Adrenal gland (tissue), 12 donors: ENCODE results near the gene TLX2. TPM values are rescaled to one million over a fixed set of nuclear protein-coding genes. Genes with fewer than 3 reads are reported as not detected.

Source experiments
- DNase-seq, 7 donors: peaks; one replicate each; pipeline ENCODE4 v3.0.0-alpha.2; 2019 to 2020
- H3K27ac ChIP-seq, 5 donors: fragments of 200-600 bp; sonication (generic) in 4 of 5; 1 replicate in 3 of 5; 2 replicates in 2 of 5; pipeline versions ENCODE4 v1.5.1 to v1.8.0; 2016 to 2020; ENCODE audit warnings: mild to moderate bottlenecking in 1 of 5
- H3K27me3 ChIP-seq: fragments of 200-600 bp; 2 replicates; pipeline ENCODE4 v1.8.0; 2021
- H3K36me3 ChIP-seq, 2 donors: fragments of 200-600 bp; replicated peaks in 1 of 2; 1 replicate in 1 of 2; 2 replicates in 1 of 2; pipeline versions ENCODE4 v1.5.1 to v1.8.0; 2018 to 2022
- H3K4me1 ChIP-seq, 2 donors: fragments of 200-600 bp; replicated peaks in 1 of 2; 1 replicate in 1 of 2; 2 replicates in 1 of 2; pipeline versions ENCODE4 v1.5.1 to v1.8.0; 2018 to 2021
- H3K4me3 ChIP-seq, 4 donors: fragments of 200-600 bp; sonication (generic) in 3 of 4; one replicate each; pipeline ENCODE4 v1.5.1; 2016 to 2018
- H3K9me3 ChIP-seq, 3 donors: fragments of 200-600 bp; sonication (generic) in 1 of 3; replicated peaks in 1 of 3; 1 replicate in 2 of 3; 2 replicates in 1 of 3; pipeline versions ENCODE4 v1.5.1 to v1.8.0; 2016 to 2021
- POLR2A ChIP-seq, 2 donors: fragments of 450-650 bp; IDR thresholded peaks; one replicate each; pipeline ENCODE4 v1.6.1; 2017; ENCODE audit warnings: antibody characterized with exemption in 2 of 2, mild to moderate bottlenecking in 2 of 2, moderate library complexity in 1 of 2
- WGBS, 4 donors: extraction: QIAGEN DNeasy Blood & Tissue Kit in 2 of 4; methylation state at CpG; one replicate each; pipeline versions ENCODE4 v1.1.5 to v1.1.7; 2013 to 2017; 5-methylcytosine and 5-hydroxymethylcytosine counted together
- intact Hi-C, 2 donors: fragments of 100-400 bp; cut with DNase I; formaldehyde crosslinking; loops; one replicate each; pipeline versions ENCODE4 v1.14.1 to v1.15.0; 2022 to 2023
- polyA plus RNA-seq, 3 donors: library from polyadenylated mRNA; stranded (reverse); fragments of 200-250 nt in 2 of 3; fragments of 350-450 nt in 1 of 3; fragmentation: Illumina TruSeq in 1 of 3; extraction: RNeasy Lipid Tissue Mini Kit (QIAGEN cat#74804) in 1 of 3; gene quantifications; one replicate each; pipeline ENCODE4 v1.2.3, GENCODE V29; 2013 to 2014
- total RNA-seq, 9 donors: library from RNA; depleted of rRNA in 4 of 9; stranded (reverse); fragments of >200 nt in 4 of 9; fragments of 120-200 nt in 1 of 9; fragmentation: NEBNext Ultra II Directional in 1 of 9; extraction: Animal tissue kit (Norgen Biotek cat#: 25700) in 1 of 9; gene quantifications; one replicate each; pipeline versions ENCODE4 v1.1.0 to v1.2.4, GENCODE V29; 2013 to 2023
- TF ChIP-seq, protein P1 (sequence below), 6 experiments: fragments of 450-650 bp in 4 of 6; fragments of 200-600 bp in 2 of 6; sonication (generic) in 1 of 6; IDR thresholded peaks; 1 replicate in 5 of 6; 2 replicates in 1 of 6; pipeline versions ENCODE4 v1.5.1 to v1.8.0; 2016 to 2021; ENCODE audit warnings: antibody characterized with exemption in 6 of 6, mild to moderate bottlenecking in 2 of 6, moderate library complexity in 1 of 6
- donor health status: healthy with polysubstance abuse.
- donor health status: Bipolar disorder and iron deficiency.
- donor health status: DM: yes; HTN: yes; CAD: no.
- donor health status: DM: no; HTN: no; CAD: no.
- donor health status: DM: no; HTN: no; CAD: no.
- donor health status: DM: yes; HTN: yes; CAD: no.

Gene TLX2
- total and polyA plus RNA-seq, 12 donors, result 0.46 to 22.8 (median 3.5) TPM; not detected in 4

DNA sequence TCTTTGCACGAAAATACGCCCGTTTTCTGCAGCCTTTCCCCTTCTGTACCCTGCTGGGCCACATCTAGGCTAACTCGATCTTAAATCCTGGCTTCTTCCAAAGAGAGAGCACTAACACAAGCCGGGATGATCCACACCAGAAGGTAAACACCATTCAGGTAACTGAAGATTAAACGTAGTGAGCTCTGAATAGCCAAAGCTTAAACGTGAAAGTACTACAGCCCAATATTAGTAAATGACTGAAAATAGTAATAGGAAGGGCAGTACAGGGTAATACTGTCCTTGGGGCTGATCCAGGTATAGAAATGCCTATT is 41.3 kb upstream of the TLX2 start:
- Histone ChIP-seq H3K9me3 (no peaks in the 10 kb centered on the region), H3K4me3 (peak overlapping the region in 3 of 4 donors; percentile 43 to 72 (median 45)), H3K4me1 (peaks cover 9 to 16% of the 10 kb centered on the region in 2 donors), H3K36me3 (peaks cover 0 to 15% of the 10 kb centered on the region in 2 donors), H3K27ac (peak overlapping the region; percentile 57 to 96 (median 87)), H3K27me3 (no peaks in the 10 kb centered on the region)
- TF ChIP-seq, protein P1, sequence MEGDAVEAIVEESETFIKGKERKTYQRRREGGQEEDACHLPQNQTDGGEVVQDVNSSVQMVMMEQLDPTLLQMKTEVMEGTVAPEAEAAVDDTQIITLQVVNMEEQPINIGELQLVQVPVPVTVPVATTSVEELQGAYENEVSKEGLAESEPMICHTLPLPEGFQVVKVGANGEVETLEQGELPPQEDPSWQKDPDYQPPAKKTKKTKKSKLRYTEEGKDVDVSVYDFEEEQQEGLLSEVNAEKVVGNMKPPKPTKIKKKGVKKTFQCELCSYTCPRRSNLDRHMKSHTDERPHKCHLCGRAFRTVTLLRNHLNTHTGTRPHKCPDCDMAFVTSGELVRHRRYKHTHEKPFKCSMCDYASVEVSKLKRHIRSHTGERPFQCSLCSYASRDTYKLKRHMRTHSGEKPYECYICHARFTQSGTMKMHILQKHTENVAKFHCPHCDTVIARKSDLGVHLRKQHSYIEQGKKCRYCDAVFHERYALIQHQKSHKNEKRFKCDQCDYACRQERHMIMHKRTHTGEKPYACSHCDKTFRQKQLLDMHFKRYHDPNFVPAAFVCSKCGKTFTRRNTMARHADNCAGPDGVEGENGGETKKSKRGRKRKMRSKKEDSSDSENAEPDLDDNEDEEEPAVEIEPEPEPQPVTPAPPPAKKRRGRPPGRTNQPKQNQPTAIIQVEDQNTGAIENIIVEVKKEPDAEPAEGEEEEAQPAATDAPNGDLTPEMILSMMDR (IDR thresholded peaks at IDR 0.05), result no peak
- TF ChIP-seq POLR2A (IDR thresholded peaks at IDR 0.05), result no peak
- 7 to 13% (median 7%) methylated on average over 7 of the region's 7 CpGs for WGBS, 4 donors
- intact Hi-C loops, result no loop called here
- no peak for DNase-seq

DNA sequence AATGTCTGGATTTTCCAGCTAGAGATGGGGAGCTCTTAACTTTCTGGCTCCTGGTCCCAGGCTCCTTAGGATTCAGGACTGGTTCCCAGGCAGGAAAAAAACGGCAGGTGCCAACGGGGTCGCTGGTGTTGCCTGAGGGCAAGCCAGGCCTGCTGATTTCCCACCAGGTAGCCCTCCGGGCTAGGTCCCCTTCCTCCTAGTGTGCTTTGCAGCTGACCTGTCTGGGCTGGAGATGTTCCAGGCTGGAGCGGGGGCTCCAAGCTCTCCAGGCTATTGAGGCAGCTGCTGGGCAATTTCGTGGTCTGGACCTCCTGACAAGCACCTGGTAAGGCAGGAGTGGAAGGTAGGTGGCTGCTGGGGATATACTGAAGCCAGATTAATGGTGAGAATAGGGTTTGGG is 39.8 kb upstream of the TLX2 start:
- no peaks in the 10 kb centered on the region for H3K27me3 ChIP-seq
- no peak overlapping the region for H3K4me3 ChIP-seq
- TF ChIP-seq, protein P1 (IDR thresholded peaks at IDR 0.05), result no peak
- no peak for TF ChIP-seq POLR2A (IDR thresholded peaks at IDR 0.05)
- H3K36me3 ChIP-seq, result peaks cover 0 to 20% of the 10 kb centered on the region in 2 donors
- H3K27ac ChIP-seq, result no peak overlapping the region
- DNase-seq, result no peak
- 90 to 95% (median 94%) methylated on average over 5 to 6 of the region's 6 CpGs for WGBS, 4 donors
- intact Hi-C loops, result no loop called here
- H3K4me1 ChIP-seq, result peaks cover 9 to 16% of the 10 kb centered on the region in 2 donors
- H3K9me3 ChIP-seq, result no peaks in the 10 kb centered on the region

DNA sequence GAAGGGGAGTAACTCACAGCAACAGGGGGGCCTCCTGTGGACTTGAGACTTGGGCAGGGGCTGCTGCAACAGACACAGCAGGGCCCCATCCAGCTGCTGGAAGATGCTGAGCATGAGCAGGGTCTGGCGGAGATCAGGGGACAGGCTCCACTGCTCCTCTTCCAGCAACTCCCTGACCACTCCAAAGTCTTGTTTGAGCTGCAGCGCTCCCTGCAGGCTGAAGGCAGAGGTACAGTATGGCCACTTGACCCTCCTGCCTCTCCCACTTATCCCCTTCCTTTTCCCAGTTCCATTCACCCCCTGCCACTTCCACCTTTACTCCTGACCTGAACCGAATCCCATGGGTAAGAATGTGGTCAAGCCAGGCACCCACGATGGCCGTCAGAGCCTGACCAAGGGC is 39.4 kb upstream of the TLX2 start:
- H3K27me3 ChIP-seq, result no peaks in the 10 kb centered on the region
- intact Hi-C loops, result no loop called here
- 89 to 95% (median 91%) methylated on average over 4 to 5 of the region's 5 CpGs for WGBS, 4 donors
- H3K4me3 ChIP-seq, result no peak overlapping the region
- peaks cover 9 to 16% of the 10 kb centered on the region in 2 donors for H3K4me1 ChIP-seq
- H3K9me3 ChIP-seq, result no peaks in the 10 kb centered on the region
- peaks cover 0 to 24% of the 10 kb centered on the region in 2 donors for H3K36me3 ChIP-seq
- TF ChIP-seq, protein P1 (IDR thresholded peaks at IDR 0.05), result peak in 1 of 6 experiments; percentile 14
- TF ChIP-seq POLR2A (IDR thresholded peaks at IDR 0.05), result no peak
- no peak for DNase-seq
- no peak overlapping the region for H3K27ac ChIP-seq

DNA sequence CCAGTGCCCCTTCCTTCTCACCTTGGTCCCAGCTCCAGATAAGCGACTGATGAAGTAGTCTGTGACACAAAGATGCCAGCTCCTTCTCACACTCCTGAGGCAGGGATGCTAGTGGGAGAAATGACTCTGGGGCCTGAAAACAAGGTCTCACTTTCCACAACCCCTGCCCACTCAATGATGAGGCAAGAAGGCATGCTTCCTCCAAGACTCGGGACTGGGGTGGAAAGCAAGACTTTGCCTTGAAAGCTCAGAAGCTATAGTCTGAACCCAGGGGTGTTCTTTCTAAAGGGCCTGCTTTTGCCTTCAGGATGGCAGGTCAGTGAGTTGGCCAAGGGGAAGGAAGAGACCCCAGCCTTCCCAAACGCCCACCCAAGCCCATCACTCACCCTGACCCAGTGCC is 32.8 kb upstream of the TLX2 start:
- Histone ChIP-seq H3K4me1 (peaks cover 13 to 25% of the 10 kb centered on the region in 2 donors), H3K9me3 (no peaks in the 10 kb centered on the region), H3K4me3 (peak overlapping the region in 2 of 4 donors; percentile 72 to 94), H3K27me3 (no peaks in the 10 kb centered on the region), H3K27ac (no peak overlapping the region), H3K36me3 (peaks cover 0 to 23% of the 10 kb centered on the region in 2 donors)
- DNase-seq, result no peak
- intact Hi-C loops, result loop anchor here (5.0 kb wide), 1 partner anchor 106 kb away; no protein-coding TSS in a partner anchor
- WGBS, 4 donors, result 49 to 72% (median 64%) methylated on average over 2 to 3 of the region's 3 CpGs
- TF ChIP-seq, protein P1 (IDR thresholded peaks at IDR 0.05), result no peak
- TF ChIP-seq POLR2A (IDR thresholded peaks at IDR 0.05), result no peak
